IMR-90 (cell line): ENCODE results near the gene RALGAPA1. TPM values are rescaled to one million over a fixed set of nuclear protein-coding genes. Genes with fewer than 3 reads are reported as not detected.

ENCODE experiments used
- ATAC-seq: fragments of 200-7000 bp; cut with Tn5 transposase; 2 replicates; pipeline ENCODE4 v1.9.1; 2020; ENCODE audit warnings: low read depth, mild to moderate bottlenecking, moderate library complexity
- BruUV-seq: library from RNA; stranded (reverse); fragments of 400-500 nt; replicated peaks from 2 replicates; lab custom pipeline; 2021; lab: Mats Ljungman, UMichigan
- CTCF ChIA-PET: fragments of 300-600 bp; formaldehyde crosslinking; extraction: SDS; loops from one replicate; lab custom pipeline; 2021; ENCODE audit warnings: antibody characterized with exemption; lab: Yijun Ruan, JAX
- POLR2A ChIA-PET: fragments of 300-600 bp; sonication (Branson Sonifier 250); formaldehyde crosslinking; loops from one replicate; lab custom pipeline; 2022; ENCODE audit warnings: antibody characterized with exemption; ENCODE audit not compliant: unreplicated experiment; lab: Charles Lee
- DNase-seq: peaks from one replicate; pipeline ENCODE4 v3.0.0; 2013
- H2AFZ ChIP-seq: replicated peaks from 2 replicates; pipeline ENCODE3; 2013; ENCODE audit warnings: low read length, mild to moderate bottlenecking; ENCODE audit not compliant: poor library complexity
- H2AK5ac ChIP-seq: 2 replicates; pipeline ENCODE4 v1.6.1; 2013; ENCODE audit warnings: low read depth, low read length, inconsistent platforms
- H2AK9ac ChIP-seq: replicated peaks from 2 replicates; pipeline ENCODE3; 2013; ENCODE audit warnings: mild to moderate bottlenecking, low read depth, low read length, moderate library complexity; ENCODE audit not compliant: poor library complexity
- H2BK120ac ChIP-seq: 2 replicates; pipeline ENCODE4 v1.6.1; 2013; ENCODE audit warnings: low read depth, low read length, inconsistent platforms
- H2BK15ac ChIP-seq: 3 replicates; pipeline ENCODE4 v1.6.1; 2013; ENCODE audit warnings: low read depth, low read length, inconsistent platforms
- H2BK20ac ChIP-seq: 2 replicates; pipeline ENCODE4 v1.6.1; 2013; ENCODE audit warnings: low read depth, mild to moderate bottlenecking, inconsistent platforms, low read length, moderate library complexity
- H2BK5ac ChIP-seq: 2 replicates; pipeline ENCODE4 v1.6.1; 2013; ENCODE audit warnings: mild to moderate bottlenecking, low read depth, low read length, inconsistent platforms; ENCODE audit not compliant: poor library complexity, severe bottlenecking
- H3K14ac ChIP-seq: replicated peaks from 2 replicates; pipeline ENCODE4 v1.6.1; 2013; ENCODE audit warnings: low read depth, low read length, inconsistent platforms
- H3K18ac ChIP-seq: 2 replicates; pipeline ENCODE4 v1.6.1; 2013; ENCODE audit warnings: low read depth, low read length, control low read depth
- H3K23ac ChIP-seq: 2 replicates; pipeline ENCODE4 v1.6.1; 2013; ENCODE audit warnings: low read depth, low read length, inconsistent platforms
- H3K27ac ChIP-seq: 2 replicates; pipeline ENCODE4 v1.5.1; 2013; ENCODE audit warnings: mild to moderate bottlenecking, control low read depth, low read length; ENCODE audit not compliant: insufficient read depth
- H3K27me3 ChIP-seq: 2 replicates; pipeline ENCODE4 v1.6.1; 2013; ENCODE audit warnings: low read length; ENCODE audit not compliant: control insufficient read depth, insufficient read depth
- H3K36me3 ChIP-seq: 2 replicates; pipeline ENCODE4 v1.6.1; 2013; ENCODE audit warnings: low read length, mixed read lengths; ENCODE audit not compliant: control insufficient read depth, insufficient read depth
- H3K4ac ChIP-seq: 2 replicates; pipeline ENCODE4 v1.6.1; 2013; ENCODE audit warnings: low read depth, low read length, inconsistent platforms
- H3K4me1 ChIP-seq: 2 replicates; pipeline ENCODE4 v1.6.1; 2013; ENCODE audit warnings: low read length, mixed read lengths; ENCODE audit not compliant: control insufficient read depth, insufficient read depth
- H3K4me2 ChIP-seq: 2 replicates; pipeline ENCODE4 v1.6.1; 2013; ENCODE audit warnings: low read depth, mild to moderate bottlenecking, control low read depth, low read length, moderate library complexity
- H3K4me3 ChIP-seq: 2 replicates; pipeline ENCODE4 v1.5.1; 2013; ENCODE audit warnings: low read depth, mild to moderate bottlenecking, control low read depth, low read length, moderate library complexity; ENCODE audit not compliant: insufficient read depth
- H3K56ac ChIP-seq: 2 replicates; pipeline ENCODE4 v1.6.1; 2013; ENCODE audit warnings: low read length, inconsistent platforms; ENCODE audit not compliant: insufficient read depth; ENCODE audit errors: extremely low read depth
- H3K79me1 ChIP-seq, 2 experiments: 2 replicates each; pipeline ENCODE4 v1.6.1; 2013; ENCODE audit warnings: low read length in 2 of 2, inconsistent platforms in 1 of 2, low read depth in 1 of 2
- H3K9ac ChIP-seq: 2 replicates; pipeline ENCODE4 v1.6.1; 2013; ENCODE audit warnings: low read depth, low read length, control low read depth
- H3K9me1 ChIP-seq: 2 replicates; pipeline ENCODE4 v1.6.1; 2013; ENCODE audit warnings: low read length, inconsistent platforms; ENCODE audit not compliant: insufficient read depth
- H3K9me3 ChIP-seq: 2 replicates; pipeline ENCODE4 v1.6.1; 2013; ENCODE audit warnings: low read length; ENCODE audit not compliant: control insufficient read depth, insufficient read depth
- H4K20me1 ChIP-seq: 2 replicates; pipeline ENCODE4 v1.6.1; 2013; ENCODE audit warnings: low read length, inconsistent platforms; ENCODE audit not compliant: insufficient read depth
- H4K5ac ChIP-seq: 2 replicates; pipeline ENCODE4 v1.6.1; 2013; ENCODE audit warnings: mild to moderate bottlenecking, low read depth, low read length, control low read depth
- H4K8ac ChIP-seq, 2 experiments: 2 replicates each; pipeline ENCODE4 v1.6.1; 2013; ENCODE audit warnings: low read depth in 2 of 2, low read length in 2 of 2, control low read depth in 1 of 2, inconsistent platforms in 1 of 2
- H4K91ac ChIP-seq: 2 replicates; pipeline ENCODE4 v1.6.1; 2013; ENCODE audit warnings: low read depth, low read length, inconsistent platforms; ENCODE audit not compliant: insufficient read depth
- CEBPB ChIP-seq: IDR thresholded peaks from 2 replicates; pipeline ENCODE4 v1.6.1; 2012; ENCODE audit warnings: low read depth, low read length, improper control_type of control experiment
- CTCF ChIP-seq: conservative IDR thresholded peaks from 2 replicates; pipeline ENCODE4 v1.5.1; 2012; ENCODE audit warnings: mild to moderate bottlenecking, low read depth, low read length, improper control_type of control experiment
- ELK1 ChIP-seq: fragments of 150-350 bp; IDR thresholded peaks from 2 replicates; pipeline ENCODE4 v1.6.1; 2016; ENCODE audit warnings: low read depth, mild to moderate bottlenecking, low read length, moderate library complexity, borderline replicate concordance
- MXI1 ChIP-seq: IDR thresholded peaks from 2 replicates; pipeline ENCODE4 v1.6.1; 2012; ENCODE audit warnings: low read depth, mild to moderate bottlenecking, low read length, moderate library complexity, borderline replicate concordance
- RAD21 ChIP-seq: IDR thresholded peaks from 2 replicates; pipeline ENCODE4 v1.6.1; 2012; ENCODE audit warnings: low read length, improper control_type of control experiment
- USF2 ChIP-seq: fragments of 150-350 bp; IDR thresholded peaks from 2 replicates; pipeline ENCODE4 v1.6.1; 2017; ENCODE audit warnings: mild to moderate bottlenecking, antibody characterized with exemption, low read length, low read depth
- WGBS, 2 experiments: methylation state at CpG; one replicate each; pipeline versions ENCODE4 v1.1.5 to v1.1.7; 2013; ENCODE audit warnings: missing lambda C conversion rate in 2 of 2; ENCODE audit not compliant: insufficient read length in 1 of 2; ENCODE audit errors: extremely low coverage in 2 of 2; 5-methylcytosine and 5-hydroxymethylcytosine counted together
- dilution Hi-C: fragments of 300-500 bp; cut with HindIII; formaldehyde crosslinking; loops from one replicate; pipeline ENCODE4 v1.14.3; 2018; ENCODE audit warnings: low sequenced_read_pairs; ENCODE audit not compliant: unreplicated experiment
- in situ Hi-C: fragments of 300-500 bp; cut with MboI; formaldehyde crosslinking; loops from 3 replicates; pipeline ENCODE4 v1.14.3; 2019; ENCODE audit warnings: low sequenced_read_pairs, inconsistent platforms, mixed read lengths
- intact Hi-C: fragments of 100-400 bp; cut with micrococcal nuclease; formaldehyde crosslinking; loops from 2 replicates; pipeline ENCODE4 v1.10.0; 2022
- polyA plus RNA-seq, 3 experiments: library from polyadenylated mRNA; depleted of rRNA; stranded (reverse); fragments of >200 nt; gene quantifications; 2 replicates each; pipeline ENCODE4 v1.2.3, GENCODE V29; 2012; ENCODE audit warnings: low replicate concordance in 1 of 3
- total RNA-seq: library from RNA; depleted of rRNA; stranded (reverse); fragments of >200 nt; gene quantifications from 2 replicates; pipeline ENCODE4 v1.2.3, GENCODE V29; 2012

RALGAPA1 gene
- total and polyA plus RNA-seq, 2 of the 4 experiments (the other 2 are of a cell fraction) = 5.1 to 25.6 TPM

GRCh38 chr14:35705636-35706035 lies 103.5 kb downstream of the RALGAPA1 start:
- H2AK9ac ChIP-seq = no peak overlapping the region
- H3K14ac ChIP-seq = no peak overlapping the region
- no peak overlapping the region for H3K18ac ChIP-seq
- H2BK120ac ChIP-seq = no peak overlapping the region
- no peaks in the 10 kb centered on the region for H3K4me1 ChIP-seq
- H2AFZ ChIP-seq = no peak overlapping the region
- no peak overlapping the region for H3K9ac ChIP-seq
- no peaks in the 10 kb centered on the region for H3K9me3 ChIP-seq
- no peak overlapping the region for H3K4me3 ChIP-seq
- H3K4ac ChIP-seq = no peak overlapping the region
- intact Hi-C loops (no loop called here), dilution Hi-C loops (no loop called here), in situ Hi-C loops (no loop called here)
- H3K27me3 ChIP-seq = no peaks in the 10 kb centered on the region
- no peak overlapping the region for H3K23ac ChIP-seq
- H3K36me3 ChIP-seq = no peaks in the 10 kb centered on the region
- no TSS peak for BruUV-seq
- no peak overlapping the region for H2AK5ac ChIP-seq
- ATAC-seq (no peak), DNase-seq (no peak)
- no peak overlapping the region for H3K56ac ChIP-seq
- no peak overlapping the region for H2BK20ac ChIP-seq
- no CpG with 5 or more reads among the region's 2 CpGs for WGBS, 2 experiments
- 0 out of 4 replicates have a peak, but pooled peaks cover 0 to 2% of the 10 kb centered on the region in 2 experiments for H3K79me1 ChIP-seq
- no peak overlapping the region for H4K8ac ChIP-seq
- TF ChIP-seq CEBPB (no peak), ELK1 (no peak), MXI1 (no peak), CTCF (no peak), USF2 (no peak), RAD21 (no peak)
- ChIA-PET CTCF (no interaction called here), POLR2A (no interaction called here)
- H2BK5ac ChIP-seq = no peak overlapping the region
- no peak overlapping the region for H4K5ac ChIP-seq
- H3K27ac ChIP-seq = no peak overlapping the region
- no peaks in the 10 kb centered on the region; the same call in 1 of the 2 replicates for H3K9me1 ChIP-seq
- no peaks in the 10 kb centered on the region for H4K20me1 ChIP-seq
- no peak overlapping the region for H2BK15ac ChIP-seq
- H3K4me2 ChIP-seq = no peak overlapping the region
- no peak overlapping the region for H4K91ac ChIP-seq
